22Rv1 (cell line): ENCODE data around the gene PRKCE.

Experiments used
- H3K27ac ChIP-seq: fragments of 450-650 bp; 2 replicates; pipeline ENCODE4 v1.5.1; 2017
- ZFX ChIP-seq: fragments of 450-650 bp; IDR thresholded peaks from 2 replicates; pipeline ENCODE4 v1.6.1; 2017; ENCODE audit warnings: antibody characterized with exemption, borderline replicate concordance
- TF ChIP-seq, protein P1 (sequence below): fragments of 450-650 bp; IDR thresholded peaks from 2 replicates; pipeline ENCODE4 v1.5.1; 2017; ENCODE audit warnings: mild to moderate bottlenecking

PRKCE gene

DNA sequence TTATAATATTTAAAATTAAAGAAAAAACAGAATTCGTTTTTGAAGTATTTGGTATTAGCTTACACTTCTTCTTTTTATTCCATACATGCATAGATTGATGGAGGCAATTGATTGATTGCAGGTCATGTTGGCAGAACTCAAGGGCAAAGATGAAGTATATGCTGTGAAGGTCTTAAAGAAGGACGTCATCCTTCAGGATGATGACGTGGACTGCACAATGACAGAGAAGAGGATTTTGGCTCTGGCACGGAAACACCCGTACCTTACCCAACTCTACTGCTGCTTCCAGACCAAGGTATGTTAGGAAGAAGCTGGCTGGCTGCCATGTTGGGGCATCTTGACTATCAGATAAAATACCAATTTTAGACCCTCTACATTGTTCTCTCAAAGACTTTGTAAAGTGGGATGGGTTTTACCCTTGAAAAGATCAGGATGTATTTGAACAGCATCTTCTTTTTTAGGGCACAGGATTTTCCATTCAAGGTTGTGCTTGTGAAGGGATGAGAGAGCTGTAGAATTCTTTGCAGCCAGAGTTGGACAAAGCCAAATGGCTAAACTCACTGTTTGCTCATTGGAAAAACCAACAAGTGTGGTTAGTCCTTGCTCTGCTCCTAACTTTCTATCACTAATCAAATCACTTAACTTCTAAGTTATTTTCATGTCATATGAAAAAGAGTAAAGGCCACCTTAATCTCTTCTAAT is 358.9 kb downstream of the PRKCE start:
- H3K27ac ChIP-seq: no peak overlapping the region
- TF ChIP-seq, protein P1, sequence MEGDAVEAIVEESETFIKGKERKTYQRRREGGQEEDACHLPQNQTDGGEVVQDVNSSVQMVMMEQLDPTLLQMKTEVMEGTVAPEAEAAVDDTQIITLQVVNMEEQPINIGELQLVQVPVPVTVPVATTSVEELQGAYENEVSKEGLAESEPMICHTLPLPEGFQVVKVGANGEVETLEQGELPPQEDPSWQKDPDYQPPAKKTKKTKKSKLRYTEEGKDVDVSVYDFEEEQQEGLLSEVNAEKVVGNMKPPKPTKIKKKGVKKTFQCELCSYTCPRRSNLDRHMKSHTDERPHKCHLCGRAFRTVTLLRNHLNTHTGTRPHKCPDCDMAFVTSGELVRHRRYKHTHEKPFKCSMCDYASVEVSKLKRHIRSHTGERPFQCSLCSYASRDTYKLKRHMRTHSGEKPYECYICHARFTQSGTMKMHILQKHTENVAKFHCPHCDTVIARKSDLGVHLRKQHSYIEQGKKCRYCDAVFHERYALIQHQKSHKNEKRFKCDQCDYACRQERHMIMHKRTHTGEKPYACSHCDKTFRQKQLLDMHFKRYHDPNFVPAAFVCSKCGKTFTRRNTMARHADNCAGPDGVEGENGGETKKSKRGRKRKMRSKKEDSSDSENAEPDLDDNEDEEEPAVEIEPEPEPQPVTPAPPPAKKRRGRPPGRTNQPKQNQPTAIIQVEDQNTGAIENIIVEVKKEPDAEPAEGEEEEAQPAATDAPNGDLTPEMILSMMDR: no peak
- no peak for TF ChIP-seq ZFX

DNA sequence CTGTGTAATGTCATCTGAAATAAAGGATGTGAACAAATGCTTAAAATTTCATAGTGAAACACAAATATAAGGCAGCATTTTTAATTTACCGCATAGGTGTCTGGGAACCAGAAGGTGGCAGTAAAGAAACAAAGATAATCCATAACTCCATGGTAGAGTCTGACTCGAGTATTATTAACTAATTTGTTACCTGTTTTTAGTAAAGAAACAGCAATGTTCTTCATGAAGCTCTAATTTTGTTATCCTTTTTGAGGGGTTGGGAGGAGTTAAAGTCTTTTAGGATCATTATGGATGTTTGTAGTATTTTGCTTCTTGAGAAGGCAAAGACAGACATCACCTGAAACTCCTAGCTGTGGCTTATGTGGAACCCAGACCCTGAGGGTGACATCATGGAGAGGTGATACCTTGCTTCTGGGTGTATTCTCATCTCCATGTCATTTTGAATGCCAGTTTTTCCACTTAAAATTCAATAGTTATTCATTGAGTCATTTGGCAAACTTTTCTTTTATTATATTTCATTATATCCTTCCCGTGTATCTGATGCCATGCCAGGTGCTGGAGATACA is 359.5 kb downstream of the PRKCE start:
- TF ChIP-seq, protein P1: peak; percentile 46
- TF ChIP-seq ZFX: no peak
- H3K27ac ChIP-seq: no peak overlapping the region

DNA sequence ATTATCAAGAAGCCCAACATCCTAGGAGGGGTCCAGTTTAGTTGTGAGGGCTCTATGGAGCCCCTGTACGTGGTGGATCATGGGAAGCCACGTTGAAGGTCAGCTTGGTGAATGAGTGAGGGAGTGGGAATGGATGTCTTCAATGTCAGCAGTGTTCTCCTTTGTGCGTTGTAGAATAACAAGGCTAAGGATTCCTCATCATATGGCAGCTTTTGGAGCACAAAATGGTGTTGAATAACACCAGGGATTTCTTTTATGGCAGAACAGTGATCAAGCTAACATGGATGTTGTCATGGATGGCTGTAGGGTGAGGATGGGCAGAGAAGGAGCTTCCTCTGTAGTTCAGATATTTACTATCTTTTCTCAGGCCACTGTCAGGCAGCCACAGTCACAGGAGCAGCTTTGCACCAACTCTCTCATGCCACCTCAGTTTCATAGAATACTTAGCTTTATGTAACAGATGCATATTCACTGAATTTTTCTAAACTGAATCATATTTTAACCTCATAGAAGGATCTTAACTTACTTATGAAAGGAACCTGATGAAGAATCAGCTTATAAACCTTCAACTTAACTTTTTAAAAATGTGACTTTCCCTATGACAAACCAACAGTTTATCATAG is 361.3 kb downstream of the PRKCE start:
- no peak overlapping the region for H3K27ac ChIP-seq
- no peak for TF ChIP-seq ZFX
- TF ChIP-seq, protein P1: no peak

DNA sequence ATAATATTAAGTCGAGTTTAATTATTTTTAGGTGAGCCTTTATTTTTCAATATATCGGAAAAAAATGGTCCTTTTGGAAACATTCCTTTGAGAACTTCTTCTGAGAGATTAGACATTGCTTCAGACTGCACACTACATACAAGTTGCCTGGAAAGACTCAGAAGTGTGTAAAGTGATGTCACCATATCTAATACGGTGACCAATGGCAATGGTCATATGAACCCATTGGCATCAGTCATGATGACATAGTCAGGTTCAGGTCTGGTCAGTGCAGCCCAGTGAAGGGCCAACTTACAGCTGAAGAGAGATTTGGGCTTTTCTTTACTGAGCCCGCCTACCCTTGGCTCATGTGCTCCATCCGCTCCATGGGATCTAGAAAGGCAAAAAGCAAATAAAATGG is 362.3 kb downstream of the PRKCE start:
- TF ChIP-seq ZFX: no peak
- TF ChIP-seq, protein P1: no peak
- H3K27ac ChIP-seq: no peak overlapping the region

DNA sequence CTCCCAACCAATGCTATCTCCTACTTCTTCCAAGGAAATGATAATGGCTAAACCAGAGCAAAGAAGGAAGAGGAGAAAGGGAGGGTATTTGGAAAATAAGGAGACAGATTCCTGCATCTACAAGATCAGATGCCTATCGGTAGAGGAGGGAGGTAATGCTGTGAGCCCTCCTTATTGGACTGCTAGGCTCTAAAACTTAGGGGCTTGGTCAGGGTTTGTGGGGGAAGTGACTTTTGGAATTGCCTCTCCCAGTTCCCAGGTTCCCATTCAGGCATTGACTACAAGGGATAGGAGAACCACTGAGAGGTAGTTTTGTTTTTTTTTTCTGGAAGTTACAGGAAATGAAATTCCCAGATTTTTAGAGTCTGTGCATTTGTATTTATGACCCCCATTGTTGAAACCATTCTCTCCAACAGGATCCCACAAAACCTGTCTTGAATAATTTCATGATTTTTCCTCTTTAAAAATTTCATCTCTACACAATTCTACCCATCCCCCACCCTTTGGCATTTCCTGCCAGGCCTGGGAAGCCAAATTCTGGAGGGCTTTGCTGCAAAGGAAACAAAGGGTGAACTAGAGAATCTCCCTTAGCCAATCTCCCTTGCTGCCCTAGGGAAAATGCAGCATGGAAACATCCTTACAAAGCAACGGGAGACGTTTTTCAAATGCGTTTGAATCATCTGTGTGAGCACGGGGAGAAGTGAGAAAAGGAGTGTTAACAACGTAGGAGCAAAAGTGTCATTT is 363.6 kb downstream of the PRKCE start:
- no peak overlapping the region for H3K27ac ChIP-seq
- TF ChIP-seq, protein P1: no peak
- no peak for TF ChIP-seq ZFX

DNA sequence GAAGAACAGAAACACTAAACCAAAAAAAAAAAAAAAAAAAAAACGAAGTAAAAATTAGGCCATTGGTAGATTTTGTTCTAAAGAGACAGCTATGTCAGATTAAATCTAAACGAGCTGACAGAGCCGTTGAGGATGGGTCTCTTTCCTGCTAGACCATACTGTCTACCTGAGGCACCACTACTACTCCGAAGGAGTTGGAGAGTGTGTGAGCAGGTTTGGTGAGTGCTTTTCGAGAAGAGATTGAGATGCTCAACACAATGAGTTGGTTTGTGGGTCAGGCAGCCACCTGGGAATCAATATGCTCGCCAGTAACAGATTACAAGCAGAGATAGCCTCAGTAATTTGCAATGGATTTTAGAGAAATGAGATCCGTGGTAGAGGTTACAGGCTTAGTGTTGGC is 364.2 kb downstream of the PRKCE start:
- H3K27ac ChIP-seq: no peak overlapping the region
- TF ChIP-seq, protein P1: no peak
- TF ChIP-seq ZFX: no peak

DNA sequence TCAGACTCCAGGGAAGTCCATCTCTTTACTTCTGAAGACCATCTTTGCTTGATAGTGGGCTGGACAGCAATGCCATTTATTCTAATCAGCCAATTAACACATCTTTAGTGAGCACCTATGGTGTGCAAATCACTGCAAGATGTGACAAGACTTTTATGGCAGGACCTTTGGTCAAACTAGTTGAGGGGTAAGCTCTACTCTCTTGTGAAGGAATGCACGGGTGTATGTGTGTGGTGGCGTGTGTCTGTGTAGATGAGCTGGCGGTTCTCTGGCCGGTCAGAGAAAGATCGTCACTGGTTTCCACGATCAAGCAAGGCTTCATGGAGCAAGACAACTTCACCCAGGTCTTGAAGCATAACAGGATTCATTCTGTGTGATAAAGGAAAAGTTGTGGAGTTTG is 364.6 kb downstream of the PRKCE start:
- TF ChIP-seq, protein P1: no peak
- TF ChIP-seq ZFX: no peak
- no peak overlapping the region for H3K27ac ChIP-seq
